ENCODE results near the gene MRPL12. TPM values are rescaled to one million over a fixed set of nuclear protein-coding genes. Genes with fewer than 3 reads are reported as not detected.

Gene MRPL12
- total RNA-seq, 4 donors from 2014 or later, result 24.5 to 47.9 (median 39.2) TPM

DNA sequence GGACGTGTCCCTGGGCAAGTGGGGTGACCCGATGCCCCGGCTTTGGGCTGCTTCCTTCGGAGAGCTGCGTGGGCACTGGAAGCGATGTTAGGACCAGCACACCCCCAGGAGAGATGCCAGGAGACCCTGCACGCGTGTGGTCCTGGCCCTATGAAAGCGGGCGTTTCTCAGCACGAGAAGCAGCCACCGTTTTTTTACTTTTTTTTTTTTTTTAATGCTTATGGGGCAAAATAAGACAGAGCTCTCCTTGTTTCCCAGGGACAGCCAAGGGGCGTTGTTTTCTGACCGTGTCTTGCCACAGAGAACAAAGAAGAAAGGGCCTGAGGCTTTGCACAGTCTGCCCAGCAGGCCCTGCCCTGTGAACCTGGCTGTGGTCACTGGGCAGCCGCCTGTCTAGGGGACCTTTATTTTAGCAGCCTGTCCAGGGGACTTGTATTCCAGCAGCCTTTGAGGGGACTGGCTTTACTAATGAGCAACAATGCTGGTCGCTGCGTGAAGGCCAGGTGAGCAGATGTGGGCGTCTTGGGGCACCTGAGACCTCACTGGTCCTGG is 9.9 kb downstream of the MRPL12 start:
- H3K4me1 ChIP-seq, result peaks cover 25 to 41% (median 39%) of the 10 kb centered on the region in 4 donors
- peaks cover 0 to 19% (median 6%) of the 10 kb centered on the region in 4 donors for H3K36me3 ChIP-seq
- WGBS, result 41% methylated on average over 15 of the region's 18 CpGs
- DNase-seq (ENCODE audit: extremely low spot score), result no peak
- intact Hi-C loops (cut with DNase I), result no loop called here
- H3K27me3 ChIP-seq, result peaks cover 0 to 6% (median 0%) of the 10 kb centered on the region in 4 donors
- H3K4me3 ChIP-seq, result peak overlapping the region; percentile 90 to 92 (median 92)
- no peaks in the 10 kb centered on the region for H3K9me3 ChIP-seq
- H3K27ac ChIP-seq (replicated peaks in 1 of 4), result peak overlapping the region in 2 of 4 donors; percentile 74 to 75
- TF ChIP-seq, protein P1, sequence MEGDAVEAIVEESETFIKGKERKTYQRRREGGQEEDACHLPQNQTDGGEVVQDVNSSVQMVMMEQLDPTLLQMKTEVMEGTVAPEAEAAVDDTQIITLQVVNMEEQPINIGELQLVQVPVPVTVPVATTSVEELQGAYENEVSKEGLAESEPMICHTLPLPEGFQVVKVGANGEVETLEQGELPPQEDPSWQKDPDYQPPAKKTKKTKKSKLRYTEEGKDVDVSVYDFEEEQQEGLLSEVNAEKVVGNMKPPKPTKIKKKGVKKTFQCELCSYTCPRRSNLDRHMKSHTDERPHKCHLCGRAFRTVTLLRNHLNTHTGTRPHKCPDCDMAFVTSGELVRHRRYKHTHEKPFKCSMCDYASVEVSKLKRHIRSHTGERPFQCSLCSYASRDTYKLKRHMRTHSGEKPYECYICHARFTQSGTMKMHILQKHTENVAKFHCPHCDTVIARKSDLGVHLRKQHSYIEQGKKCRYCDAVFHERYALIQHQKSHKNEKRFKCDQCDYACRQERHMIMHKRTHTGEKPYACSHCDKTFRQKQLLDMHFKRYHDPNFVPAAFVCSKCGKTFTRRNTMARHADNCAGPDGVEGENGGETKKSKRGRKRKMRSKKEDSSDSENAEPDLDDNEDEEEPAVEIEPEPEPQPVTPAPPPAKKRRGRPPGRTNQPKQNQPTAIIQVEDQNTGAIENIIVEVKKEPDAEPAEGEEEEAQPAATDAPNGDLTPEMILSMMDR (IDR thresholded peaks at IDR 0.05), result no peak
- TF ChIP-seq POLR2A (IDR thresholded peaks at IDR 0.05; ENCODE audit: low read depth), result no peak

DNA sequence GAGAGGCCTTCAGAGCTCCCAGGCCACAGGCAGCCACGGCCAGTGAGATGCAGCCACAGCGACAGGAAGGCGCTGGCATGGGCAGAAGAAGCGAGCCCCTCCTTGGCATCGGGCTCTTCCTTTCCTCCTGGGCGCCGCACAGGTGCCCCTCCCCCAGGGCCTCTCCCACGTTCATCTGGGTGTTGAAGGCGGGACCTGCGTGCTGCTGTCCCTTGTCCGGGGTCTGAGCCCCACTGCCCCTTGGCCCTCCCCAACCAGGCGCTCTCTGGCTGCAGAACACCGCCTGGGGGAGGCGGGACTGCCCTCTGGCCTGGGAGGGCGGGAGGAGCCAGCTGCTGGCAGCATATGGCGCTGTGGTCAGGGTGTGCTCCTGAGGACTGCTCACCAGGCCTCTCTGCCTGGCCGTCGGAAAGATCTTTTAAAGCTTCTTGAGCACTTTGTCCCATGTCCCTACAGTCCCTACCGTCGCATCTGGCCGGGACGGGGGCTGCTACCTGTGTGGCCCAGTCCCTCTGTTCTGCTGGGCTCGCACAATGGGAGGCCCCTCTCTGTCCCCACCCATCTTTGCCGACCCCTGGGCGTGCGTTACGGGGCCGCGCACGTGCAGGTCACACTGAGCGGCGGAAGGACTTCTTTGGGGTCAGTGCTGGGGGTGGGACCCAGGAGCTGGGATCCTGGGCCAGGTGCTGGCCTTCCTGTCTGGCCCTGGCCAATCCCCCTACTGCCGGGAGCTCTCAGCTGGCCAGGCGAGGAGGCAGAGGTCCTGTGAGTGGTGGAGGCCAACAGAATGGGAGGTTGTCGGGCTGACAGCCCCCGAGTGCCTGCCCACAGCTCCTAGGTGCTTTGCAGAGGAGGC is 10.6 kb downstream of the MRPL12 start:
- no peak for TF ChIP-seq POLR2AphosphoS5 (IDR thresholded peaks at IDR 0.05)
- intact Hi-C loops (cut with DNase I), result no loop called here
- WGBS, result 78% methylated on average over 18 of the region's 36 CpGs
- H3K36me3 ChIP-seq, result peaks cover 0 to 24% (median 5%) of the 10 kb centered on the region in 4 donors
- peak overlapping the region in 1 of 4 donors; percentile 17 for H3K27ac ChIP-seq (replicated peaks in 1 of 4)
- H3K4me1 ChIP-seq, result peaks cover 25 to 41% (median 39%) of the 10 kb centered on the region in 4 donors
- no peaks in the 10 kb centered on the region for H3K9me3 ChIP-seq
- peaks cover 0 to 6% (median 0%) of the 10 kb centered on the region in 4 donors for H3K27me3 ChIP-seq
- no peak for DNase-seq (ENCODE audit: extremely low spot score)
- peak overlapping the region in 1 of 4 donors; percentile 7 for H3K4me3 ChIP-seq

DNA sequence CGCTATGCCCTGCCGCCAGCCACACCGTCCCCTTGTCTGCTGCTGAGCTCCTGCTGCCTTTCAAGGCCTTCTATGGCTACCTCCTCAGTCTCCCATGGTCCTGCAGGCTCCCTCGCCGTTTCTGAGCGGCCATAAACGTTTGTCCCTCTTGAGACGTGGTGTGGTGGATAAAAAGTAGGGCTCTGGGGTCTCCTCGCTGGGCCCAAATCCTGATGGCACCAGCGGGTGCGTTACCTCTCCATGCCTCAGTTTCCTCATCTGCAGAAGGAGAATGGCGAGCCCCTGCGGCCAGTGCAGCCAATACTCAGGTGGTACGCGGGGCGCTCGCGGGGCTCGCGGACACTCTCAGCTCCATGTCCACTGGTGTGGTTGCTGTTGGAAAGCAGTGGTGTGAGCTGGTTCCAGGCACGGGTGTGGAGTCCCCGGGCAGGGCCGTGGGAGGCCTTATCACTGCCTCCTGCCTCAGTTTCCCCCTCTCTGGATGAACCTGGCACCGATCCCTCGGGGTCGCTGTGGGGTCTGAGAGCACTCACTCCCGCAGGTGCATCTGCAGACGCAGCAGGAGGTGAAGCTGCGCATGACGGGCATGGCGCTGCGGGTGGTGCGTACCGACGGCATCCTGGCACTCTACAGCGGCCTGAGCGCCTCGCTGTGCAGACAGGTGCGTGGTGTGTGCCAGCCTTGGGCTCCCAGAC is 11.4 kb downstream of the MRPL12 start:
- Histone ChIP-seq H3K9me3 (no peaks in the 10 kb centered on the region), H3K27me3 (peaks cover 0 to 6% (median 0%) of the 10 kb centered on the region in 4 donors), H3K36me3 (peaks cover 0 to 32% (median 5%) of the 10 kb centered on the region in 4 donors), H3K4me1 (peaks cover 25 to 41% (median 39%) of the 10 kb centered on the region in 4 donors), H3K4me3 (no peak overlapping the region), H3K27ac (replicated peaks in 1 of 4) (no peak overlapping the region)
- TF ChIP-seq POLR2AphosphoS5 (IDR thresholded peaks at IDR 0.05), result no peak
- TF ChIP-seq EP300 (IDR thresholded peaks at IDR 0.05), result no peak
- no peak for TF ChIP-seq POLR2A (IDR thresholded peaks at IDR 0.05; ENCODE audit: low read depth)
- TF ChIP-seq, protein P1 (IDR thresholded peaks at IDR 0.05), result no peak
- DNase-seq (ENCODE audit: extremely low spot score), result no peak
- 91% methylated on average over 27 of the region's 39 CpGs for WGBS
- intact Hi-C loops (cut with DNase I), result no loop called here

DNA sequence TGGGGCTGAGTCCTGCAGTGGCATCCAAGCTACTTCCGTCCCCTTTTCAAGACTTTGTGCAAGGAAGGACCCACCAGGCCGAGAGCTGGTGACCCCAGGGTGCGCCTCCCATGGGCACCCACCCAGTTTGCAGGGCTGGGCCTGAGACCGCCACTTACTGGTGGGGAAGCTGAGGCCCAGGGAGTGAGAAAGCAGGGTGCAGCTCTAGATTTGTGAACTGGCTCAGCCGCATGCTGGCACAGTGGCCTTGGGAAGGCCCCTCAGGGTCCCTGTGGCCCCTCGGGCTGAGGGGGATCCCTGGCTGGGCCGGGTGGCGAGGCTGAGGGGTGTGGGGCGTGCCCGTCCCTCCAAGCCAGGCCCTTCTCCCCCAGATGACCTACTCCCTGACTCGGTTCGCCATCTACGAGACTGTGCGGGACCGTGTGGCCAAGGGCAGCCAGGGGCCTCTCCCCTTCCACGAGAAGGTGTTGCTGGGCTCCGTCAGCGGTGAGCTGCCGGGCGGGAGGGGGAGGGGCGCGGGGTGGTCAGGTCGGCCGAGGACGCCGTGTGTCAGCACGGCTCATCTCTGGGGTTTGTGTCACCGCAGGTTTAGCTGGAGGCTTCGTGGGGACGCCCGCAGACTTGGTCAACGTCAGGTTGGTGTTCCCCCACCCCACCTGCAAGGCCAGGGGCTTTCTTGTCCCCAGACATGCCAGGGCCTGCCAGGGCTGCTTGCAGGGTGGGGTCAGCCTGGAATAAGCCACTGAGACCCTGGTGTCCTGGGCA is 12.1 kb downstream of the MRPL12 start:
- H3K4me3 ChIP-seq, result no peak overlapping the region
- H3K27me3 ChIP-seq, result peaks cover 0 to 6% (median 0%) of the 10 kb centered on the region in 4 donors
- H3K9me3 ChIP-seq, result no peaks in the 10 kb centered on the region
- H3K36me3 ChIP-seq, result peaks cover 0 to 37% (median 5%) of the 10 kb centered on the region in 4 donors
- H3K4me1 ChIP-seq, result peaks cover 22 to 37% (median 34%) of the 10 kb centered on the region in 4 donors
- intact Hi-C loops (cut with DNase I), result no loop called here
- H3K27ac ChIP-seq (replicated peaks in 1 of 4), result no peak overlapping the region
- TF ChIP-seq, protein P1 (IDR thresholded peaks at IDR 0.05), result no peak
- no peak for TF ChIP-seq POLR2A (IDR thresholded peaks at IDR 0.05; ENCODE audit: low read depth)
- TF ChIP-seq POLR2AphosphoS5 (IDR thresholded peaks at IDR 0.05), result no peak
- TF ChIP-seq EP300 (IDR thresholded peaks at IDR 0.05), result no peak
- WGBS, result 82% methylated on average over 2 of the region's 32 CpGs
- no peak for DNase-seq (ENCODE audit: extremely low spot score)
